Measurements from ENCODE around the gene ATP8A1.

The ATP8A1 gene

GRCh38 chr4:42637104-42637503 is 19.8 kb downstream of the ATP8A1 start:
- Histone ChIP-seq H3K27me3 (ENCODE audit: control insufficient read depth, insufficient read depth, low read length) (no peaks in the 10 kb centered on the region), H3K36me3 (ENCODE audit: insufficient read depth, low read length) (no peaks in the 10 kb centered on the region), H3K9me3 (replicated peaks; ENCODE audit: low read length) (no peaks in the 10 kb centered on the region), H3K4me2 (ENCODE audit: low read length) (no peak overlapping the region), H3K9ac (ENCODE audit: low read depth, low read length) (no peak overlapping the region), H3K4me3 (ENCODE audit: low read length) (no peak overlapping the region), H3K4me1 (ENCODE audit: control insufficient read depth, insufficient read depth, low read length) (no peaks in the 10 kb centered on the region)

- Histone ChIP-seq H3K4me2 (ENCODE audit: low read length) (no peak overlapping the region), H3K27me3 (ENCODE audit: control insufficient read depth, insufficient read depth, low read length) (no peaks in the 10 kb centered on the region), H3K9me3 (replicated peaks; ENCODE audit: low read length) (no peaks in the 10 kb centered on the region), H3K4me3 (ENCODE audit: low read length) (no peak overlapping the region), H3K4me1 (ENCODE audit: control insufficient read depth, insufficient read depth, low read length) (no peaks in the 10 kb centered on the region), H3K36me3 (ENCODE audit: insufficient read depth, low read length) (no peaks in the 10 kb centered on the region), H3K9ac (ENCODE audit: low read depth, low read length) (no peak overlapping the region)
These were observed 20.3 kb downstream of the ATP8A1 start for GRCh38 chr4:42636645-42636949.

GRCh38 chr4:42633605-42634388 is 23.1 kb downstream of the ATP8A1 start:
- Histone ChIP-seq H3K9ac (ENCODE audit: low read depth, low read length) (no peak overlapping the region), H3K4me2 (ENCODE audit: low read length) (no peak overlapping the region), H3K4me3 (ENCODE audit: low read length) (no peak overlapping the region), H3K9me3 (replicated peaks; ENCODE audit: low read length) (no peaks in the 10 kb centered on the region), H3K27me3 (ENCODE audit: control insufficient read depth, insufficient read depth, low read length) (no peaks in the 10 kb centered on the region), H3K4me1 (ENCODE audit: control insufficient read depth, insufficient read depth, low read length) (no peaks in the 10 kb centered on the region), H3K36me3 (ENCODE audit: insufficient read depth, low read length) (no peaks in the 10 kb centered on the region)

GRCh38 chr4:42632653-42633382 is 24.1 kb downstream of the ATP8A1 start:
- no peaks in the 10 kb centered on the region for H3K36me3 ChIP-seq (ENCODE audit: insufficient read depth, low read length)
- H3K9ac ChIP-seq (ENCODE audit: low read depth, low read length) = no peak overlapping the region
- no peak overlapping the region for H3K4me2 ChIP-seq (ENCODE audit: low read length)
- H3K4me3 ChIP-seq (ENCODE audit: low read length) = no peak overlapping the region
- no peaks in the 10 kb centered on the region for H3K27me3 ChIP-seq (ENCODE audit: control insufficient read depth, insufficient read depth, low read length)
- no peaks in the 10 kb centered on the region for H3K4me1 ChIP-seq (ENCODE audit: control insufficient read depth, insufficient read depth, low read length)
- no peaks in the 10 kb centered on the region for H3K9me3 ChIP-seq (replicated peaks; ENCODE audit: low read length)

- no peak overlapping the region for H3K4me2 ChIP-seq (ENCODE audit: low read length)
- no peaks in the 10 kb centered on the region for H3K36me3 ChIP-seq (ENCODE audit: insufficient read depth, low read length)
- no peaks in the 10 kb centered on the region for H3K4me1 ChIP-seq (ENCODE audit: control insufficient read depth, insufficient read depth, low read length)
- H3K27me3 ChIP-seq (ENCODE audit: control insufficient read depth, insufficient read depth, low read length) = no peaks in the 10 kb centered on the region
- H3K9ac ChIP-seq (ENCODE audit: low read depth, low read length) = no peak overlapping the region
- H3K9me3 ChIP-seq (replicated peaks; ENCODE audit: low read length) = no peaks in the 10 kb centered on the region
- H3K4me3 ChIP-seq (ENCODE audit: low read length) = no peak overlapping the region
These were observed 26.0 kb downstream of the ATP8A1 start for GRCh38 chr4:42630908-42631307.

- no peak overlapping the region for H3K4me3 ChIP-seq (ENCODE audit: low read length)
- H3K36me3 ChIP-seq (ENCODE audit: insufficient read depth, low read length) = no peaks in the 10 kb centered on the region
- H3K4me1 ChIP-seq (ENCODE audit: control insufficient read depth, insufficient read depth, low read length) = no peaks in the 10 kb centered on the region
- no peaks in the 10 kb centered on the region for H3K27me3 ChIP-seq (ENCODE audit: control insufficient read depth, insufficient read depth, low read length)
- no peak overlapping the region for H3K4me2 ChIP-seq (ENCODE audit: low read length)
- no peaks in the 10 kb centered on the region for H3K9me3 ChIP-seq (replicated peaks; ENCODE audit: low read length)
- no peak overlapping the region for H3K9ac ChIP-seq (ENCODE audit: low read depth, low read length)
These were observed 28.2 kb downstream of the ATP8A1 start for GRCh38 chr4:42628740-42629139.

GRCh38 chr4:42627885-42628646 is 28.8 kb downstream of the ATP8A1 start:
- H3K27me3 ChIP-seq (ENCODE audit: control insufficient read depth, insufficient read depth, low read length) = no peaks in the 10 kb centered on the region
- H3K4me3 ChIP-seq (ENCODE audit: low read length) = no peak overlapping the region

GRCh38 chr4:42626629-42627146 is 30.2 kb downstream of the ATP8A1 start:
- Histone ChIP-seq H3K36me3 (ENCODE audit: insufficient read depth, low read length) (no peaks in the 10 kb centered on the region), H3K4me2 (ENCODE audit: low read length) (no peak overlapping the region), H3K4me1 (ENCODE audit: control insufficient read depth, insufficient read depth, low read length) (no peaks in the 10 kb centered on the region), H3K27me3 (ENCODE audit: control insufficient read depth, insufficient read depth, low read length) (no peaks in the 10 kb centered on the region), H3K9ac (ENCODE audit: low read depth, low read length) (no peak overlapping the region), H3K9me3 (replicated peaks; ENCODE audit: low read length) (no peaks in the 10 kb centered on the region), H3K4me3 (ENCODE audit: low read length) (no peak overlapping the region)

More at GRCh38 chr4:42627885-42628646, 28.8 kb downstream of the ATP8A1 start:
- Histone ChIP-seq H3K36me3 (ENCODE audit: insufficient read depth, low read length) (no peaks in the 10 kb centered on the region), H3K9ac (ENCODE audit: low read depth, low read length) (no peak overlapping the region), H3K4me2 (ENCODE audit: low read length) (no peak overlapping the region), H3K9me3 (replicated peaks; ENCODE audit: low read length) (no peaks in the 10 kb centered on the region), H3K4me1 (ENCODE audit: control insufficient read depth, insufficient read depth, low read length) (no peaks in the 10 kb centered on the region)

- H3K4me3 ChIP-seq (ENCODE audit: low read length) = no peak overlapping the region
- H3K4me2 ChIP-seq (ENCODE audit: low read length) = no peak overlapping the region
- H3K9me3 ChIP-seq (replicated peaks; ENCODE audit: low read length) = no peaks in the 10 kb centered on the region
- H3K9ac ChIP-seq (ENCODE audit: low read depth, low read length) = no peak overlapping the region
- H3K27me3 ChIP-seq (ENCODE audit: control insufficient read depth, insufficient read depth, low read length) = no peaks in the 10 kb centered on the region
- no peaks in the 10 kb centered on the region for H3K36me3 ChIP-seq (ENCODE audit: insufficient read depth, low read length)
- no peaks in the 10 kb centered on the region for H3K4me1 ChIP-seq (ENCODE audit: control insufficient read depth, insufficient read depth, low read length)
These were observed 31.6 kb downstream of the ATP8A1 start for GRCh38 chr4:42625329-42625728.

- H3K4me3 ChIP-seq (ENCODE audit: low read length) = no peak overlapping the region
- H3K9me3 ChIP-seq (replicated peaks; ENCODE audit: low read length) = no peaks in the 10 kb centered on the region
- H3K27me3 ChIP-seq (ENCODE audit: control insufficient read depth, insufficient read depth, low read length) = no peaks in the 10 kb centered on the region
- no peak overlapping the region for H3K9ac ChIP-seq (ENCODE audit: low read depth, low read length)
- no peaks in the 10 kb centered on the region for H3K36me3 ChIP-seq (ENCODE audit: insufficient read depth, low read length)
- H3K4me2 ChIP-seq (ENCODE audit: low read length) = no peak overlapping the region
- no peaks in the 10 kb centered on the region for H3K4me1 ChIP-seq (ENCODE audit: control insufficient read depth, insufficient read depth, low read length)
These were observed 32.4 kb downstream of the ATP8A1 start for GRCh38 chr4:42624551-42624950.

- H3K4me2 ChIP-seq (ENCODE audit: low read length) = no peak overlapping the region
These were observed 38.9 kb downstream of the ATP8A1 start for GRCh38 chr4:42618023-42618422.

More at GRCh38 chr4:42618023-42618422, 38.9 kb downstream of the ATP8A1 start:
- Histone ChIP-seq H3K9me3 (replicated peaks; ENCODE audit: low read length) (no peaks in the 10 kb centered on the region), H3K36me3 (ENCODE audit: insufficient read depth, low read length) (no peaks in the 10 kb centered on the region), H3K4me3 (ENCODE audit: low read length) (no peak overlapping the region), H3K4me1 (ENCODE audit: control insufficient read depth, insufficient read depth, low read length) (no peaks in the 10 kb centered on the region), H3K9ac (ENCODE audit: low read depth, low read length) (no peak overlapping the region), H3K27me3 (ENCODE audit: control insufficient read depth, insufficient read depth, low read length) (no peaks in the 10 kb centered on the region)

Measured in skeletal muscle satellite cell (primary cell).